ENCODE measurements around the gene DAD1. TPM values are rescaled to one million over a fixed set of nuclear protein-coding genes. Genes with fewer than 3 reads are reported as not detected.

DAD1 gene
- total and polyA plus RNA-seq, 2 of the 8 experiments (the other 6 are each of a cell fraction or from before 2014, with no cell fraction given) = 131 to 440 TPM

- CTCF ChIA-PET (ENCODE audit: partially characterized antibody) = interaction anchor here (0.9 to 3.5 kb wide), 9 partner anchors 9 to 148 kb away, joined by 3 to 17 read pairs (median 4); partner anchors contain the start of gene DAD1
- no peak overlapping the region for H3K4me2 ChIP-seq (ENCODE audit: insufficient read depth in 1 of 2, low read depth in 2 of 2, low read length in 2 of 2)
- no peak for TF ChIP-seq FOSL1 (IDR thresholded peaks at IDR 0.05; ENCODE audit: insufficient read depth, low read depth, low read length)
- no peak for TF ChIP-seq PHF8 (conservative IDR thresholded peaks at IDR 0.05; ENCODE audit: low read depth, low read length)
Measured at GRCh38 chr14:22601996-22602395, 13.0 kb upstream of the DAD1 start.

More at GRCh38 chr14:22601996-22602395, 13.0 kb upstream of the DAD1 start:
- H2BK120ac ChIP-seq (replicated peaks; ENCODE audit: low read depth, low read length) = no peak overlapping the region
- no peaks in the 10 kb centered on the region for H3K27me3 ChIP-seq (replicated peaks in 1 of 4; ENCODE audit: control insufficient read depth in 3 of 4, extremely low read depth in 1 of 4, insufficient read depth in 3 of 4, low read length in 3 of 4)
- no peak overlapping the region for H4K8ac ChIP-seq (ENCODE audit: extremely low read depth, insufficient read depth, low read length)
- H2AK5ac ChIP-seq (ENCODE audit: low read depth, low read length) = no peak overlapping the region
- H3K23me2 ChIP-seq (ENCODE audit: low read depth, low read length) = peaks cover 4% of the 10 kb centered on the region; the same call in 1 of the 2 replicates
- peaks cover 3 to 17% of the 10 kb centered on the region in 2 experiments for H3K79me2 ChIP-seq (ENCODE audit: control insufficient read depth in 1 of 2, insufficient read depth in 2 of 2, low read length in 2 of 2)
- no peak overlapping the region for H2BK15ac ChIP-seq (ENCODE audit: low read length)
- H3K56ac ChIP-seq (replicated peaks; ENCODE audit: insufficient read length, low read depth, low read length) = no peak overlapping the region
- 93% methylated on average over 5 of the region's 5 CpGs; no CpG with 5 or more reads in 1 of the 2 experiments for WGBS, 2 experiments (ENCODE audit: extremely low coverage in 1 of 2, insufficient coverage in 1 of 2, insufficient read length in 1 of 2, insufficient replicate concordance in 2 of 2, low coverage in 1 of 2, low lambda C conversion rate in 2 of 2, missing lambda C conversion rate in 1 of 2)
- H2AFZ ChIP-seq (ENCODE audit: low read length) = no peak overlapping the region
- H2BK5ac ChIP-seq (ENCODE audit: low read depth, low read length) = no peak overlapping the region
- no peak overlapping the region for H3K4ac ChIP-seq (replicated peaks; ENCODE audit: insufficient read length, low read depth, low read length)
- peaks cover 0 to 4% of the 10 kb centered on the region in 2 experiments for H4K20me1 ChIP-seq (replicated peaks in 1 of 2; ENCODE audit: control insufficient read depth in 1 of 2, insufficient read depth in 2 of 2, low read length in 2 of 2)
- no peak overlapping the region for H3K23ac ChIP-seq (ENCODE audit: insufficient read length)
- POLR2A ChIA-PET (ENCODE audit: partially characterized antibody) = interaction anchor here (0.6 to 1.3 kb wide), 2 partner anchors 12 to 15 kb away, joined by 3 to 5 read pairs; no protein-coding TSS in a partner anchor
- no peak overlapping the region for H3K18ac ChIP-seq (ENCODE audit: extremely low read depth, low read length)
- H3K9me3 ChIP-seq (ENCODE audit: insufficient read depth in 2 of 2, low read depth in 1 of 2, low read length in 1 of 2) = no peaks in the 10 kb centered on the region
- peaks cover 0 to 10% (median 6%) of the 10 kb centered on the region in 4 experiments; a peak in 4 of 7 replicates for H3K4me1 ChIP-seq (replicated peaks in 1 of 4; ENCODE audit: control insufficient read depth in 3 of 4, insufficient read depth in 4 of 4, low read length in 3 of 4)
- peaks cover 3% of the 10 kb centered on the region; the same call in 1 of the 2 replicates for H3K79me1 ChIP-seq (ENCODE audit: low read depth, low read length)
- H2BK20ac ChIP-seq (ENCODE audit: low read length) = no peak overlapping the region
- FAIRE-seq (no peak), DNase-seq (ENCODE audit: low read depth in 1 of 2, low spot score in 2 of 2) (no peak)
- H3K27ac ChIP-seq (ENCODE audit: low read depth, low read length) = no peak overlapping the region
- H3K36me3 ChIP-seq (ENCODE audit: control insufficient read depth in 2 of 4, insufficient read depth in 4 of 4, low read length in 3 of 4) = peaks cover 15 to 47% (median 39%) of the 10 kb centered on the region in 4 experiments
- H4K91ac ChIP-seq (replicated peaks; ENCODE audit: insufficient read length, low read length) = no peak overlapping the region
- no peak overlapping the region for H4K5ac ChIP-seq (ENCODE audit: insufficient read length, low read depth, low read length)
- no peak overlapping the region for H3K14ac ChIP-seq (ENCODE audit: insufficient read length)
- H3K9ac ChIP-seq (replicated peaks in 1 of 4; ENCODE audit: extremely low read depth in 1 of 4, low read depth in 3 of 4, low read length in 3 of 4) = no peak overlapping the region
- no peak overlapping the region for H2BK12ac ChIP-seq (ENCODE audit: low read depth, low read length)
- no peak overlapping the region for H3K4me3 ChIP-seq (ENCODE audit: extremely low read depth in 1 of 4, insufficient read depth in 2 of 4, low read depth in 3 of 4, low read length in 4 of 4)
